GM21737 (cell line): Measurements from ENCODE around the gene UBA1.
A peak's percentile ranks its signal among the peaks of the same experiment; 100 is the strongest.

Experiments used
- ATAC-seq: cut with Tn5 transposase; IDR thresholded peaks from one replicate; pipeline ENCODE4 v1.9.1; 2021; ENCODE audit warnings: mild to moderate bottlenecking, moderate library complexity; ENCODE audit not compliant: unreplicated experiment

UBA1 gene

GRCh38 chrX:47193475-47194193 lies at the start of gene UBA1:
UBA1 (plus strand) TSS chrX:47193829; CDS start chrX:47198803, 4,974 bp downstream.
- ATAC-seq = peak; percentile 50

- ATAC-seq = peak; percentile 14
These were observed 49.6 kb upstream of the UBA1 start for GRCh38 chrX:47143894-47144625.

GRCh38 chrX:47144626-47145394 lies 48.8 kb upstream of the UBA1 start, which contains the start of the genes NDUFB11 and RBM10:
NDUFB11 (minus strand) TSS chrX:47144702; CDS start chrX:47144679, 23 bp downstream.
RBM10 (plus strand) TSS chrX:47145221; CDS start chrX:47147482, 2,261 bp downstream.
- ATAC-seq = peak; percentile 89

- peak; percentile 8 for ATAC-seq
These were observed 48.1 kb upstream of the UBA1 start for GRCh38 chrX:47145395-47146120.

- no peak for ATAC-seq
These were observed 47.3 kb upstream of the UBA1 start for GRCh38 chrX:47146121-47146935.

- no peak for ATAC-seq
These were observed 46.4 kb upstream of the UBA1 start for GRCh38 chrX:47146936-47147859.

GRCh38 chrX:47148946-47149345 lies 44.7 kb upstream of the UBA1 start:
- ATAC-seq = no peak

GRCh38 chrX:47151435-47151834 lies 42.2 kb upstream of the UBA1 start:
- ATAC-seq = no peak

- ATAC-seq = no peak
These were observed 36.8 kb upstream of the UBA1 start for GRCh38 chrX:47156611-47157520.

GRCh38 chrX:47158131-47158530 lies 35.5 kb upstream of the UBA1 start:
- no peak for ATAC-seq

GRCh38 chrX:47158781-47159180 lies 34.8 kb upstream of the UBA1 start:
- ATAC-seq = no peak

- no peak for ATAC-seq
These were observed 32.8 kb upstream of the UBA1 start for GRCh38 chrX:47160781-47161180.

- ATAC-seq = no peak
These were observed 30.6 kb upstream of the UBA1 start for GRCh38 chrX:47162927-47163583.

- ATAC-seq = no peak
These were observed 29.2 kb upstream of the UBA1 start for GRCh38 chrX:47164420-47164819.

- no peak for ATAC-seq
These were observed 27.5 kb upstream of the UBA1 start for GRCh38 chrX:47166126-47166525.

GRCh38 chrX:47168495-47169073 lies 25.0 kb upstream of the UBA1 start:
- no peak for ATAC-seq

GRCh38 chrX:47169273-47169672 lies 24.4 kb upstream of the UBA1 start:
- no peak for ATAC-seq
